ENCODE measurements around the gene NMNAT3. TPM values are rescaled to one million over a fixed set of nuclear protein-coding genes. Genes with fewer than 3 reads are reported as not detected.

Gene NMNAT3
- total RNA-seq, 2 donors from 2014 or later = 6.4 to 9.5 TPM

- Mint-ChIP-seq H3K27ac (no peak overlapping the region), H3K4me3 (no peak overlapping the region), H3K27me3 (ENCODE audit: low read depth) (no peaks in the 10 kb centered on the region), H3K4me1 (ENCODE audit: low read depth) (no peaks in the 10 kb centered on the region), H3K36me3 (ENCODE audit: insufficient read depth in 2 of 2) (no peaks in the 10 kb centered on the region), H3K9me3 (no peaks in the 10 kb centered on the region)
- ATAC-seq (replicated peaks in 1 of 2) (no peak), DNase-seq (no peak)
These were observed 152.7 kb downstream of the NMNAT3 start for GRCh38 chr3:139524841-139525636.

- no peak for ATAC-seq (replicated peaks in 1 of 2)
- H3K27ac Mint-ChIP-seq = no peak overlapping the region
- no peak for DNase-seq
- H3K9me3 Mint-ChIP-seq = no peaks in the 10 kb centered on the region
- no peak overlapping the region for H3K4me3 Mint-ChIP-seq
- H3K27me3 Mint-ChIP-seq (ENCODE audit: low read depth) = no peaks in the 10 kb centered on the region
- H3K36me3 Mint-ChIP-seq (ENCODE audit: insufficient read depth in 2 of 2) = no peaks in the 10 kb centered on the region
- H3K4me1 Mint-ChIP-seq (ENCODE audit: low read depth) = no peaks in the 10 kb centered on the region
These were observed 154.1 kb downstream of the NMNAT3 start for GRCh38 chr3:139523718-139524117.

GRCh38 chr3:139523166-139523565 lies 154.6 kb downstream of the NMNAT3 start:
- no peaks in the 10 kb centered on the region for H3K27me3 Mint-ChIP-seq (ENCODE audit: low read depth)
- no peaks in the 10 kb centered on the region for H3K9me3 Mint-ChIP-seq
- H3K4me1 Mint-ChIP-seq (ENCODE audit: low read depth) = no peaks in the 10 kb centered on the region
- ATAC-seq (replicated peaks in 1 of 2) (no peak), DNase-seq (no peak)
- H3K4me3 Mint-ChIP-seq = no peak overlapping the region
- H3K27ac Mint-ChIP-seq = no peak overlapping the region
- no peaks in the 10 kb centered on the region for H3K36me3 Mint-ChIP-seq (ENCODE audit: insufficient read depth in 2 of 2)

- no peak for DNase-seq
- no peaks in the 10 kb centered on the region for H3K36me3 Mint-ChIP-seq (ENCODE audit: insufficient read depth in 2 of 2)
- H3K27me3 Mint-ChIP-seq (ENCODE audit: low read depth) = no peaks in the 10 kb centered on the region
- no peak overlapping the region for H3K4me3 Mint-ChIP-seq
- H3K9me3 Mint-ChIP-seq = no peaks in the 10 kb centered on the region
- no peak overlapping the region for H3K27ac Mint-ChIP-seq
- ATAC-seq (replicated peaks in 1 of 2) = no peak
- H3K4me1 Mint-ChIP-seq (ENCODE audit: low read depth) = no peaks in the 10 kb centered on the region
These were observed 155.4 kb downstream of the NMNAT3 start for GRCh38 chr3:139522421-139522820.

- Mint-ChIP-seq H3K4me3 (no peak overlapping the region), H3K9me3 (no peaks in the 10 kb centered on the region), H3K27ac (no peak overlapping the region), H3K27me3 (ENCODE audit: low read depth) (no peaks in the 10 kb centered on the region), H3K36me3 (ENCODE audit: insufficient read depth in 2 of 2) (no peaks in the 10 kb centered on the region), H3K4me1 (ENCODE audit: low read depth) (no peaks in the 10 kb centered on the region)
- DNase-seq (no peak), ATAC-seq (replicated peaks in 1 of 2) (no peak)
These were observed 156.0 kb downstream of the NMNAT3 start for GRCh38 chr3:139521816-139522215.

- Mint-ChIP-seq H3K27ac (no peak overlapping the region), H3K36me3 (ENCODE audit: insufficient read depth in 2 of 2) (no peaks in the 10 kb centered on the region), H3K4me3 (no peak overlapping the region), H3K4me1 (ENCODE audit: low read depth) (no peaks in the 10 kb centered on the region), H3K27me3 (ENCODE audit: low read depth) (no peaks in the 10 kb centered on the region), H3K9me3 (no peaks in the 10 kb centered on the region)
- ATAC-seq (replicated peaks in 1 of 2) (no peak), DNase-seq (no peak)
These were observed 156.6 kb downstream of the NMNAT3 start for GRCh38 chr3:139521144-139521543.

GRCh38 chr3:139519998-139520737 lies 157.6 kb downstream of the NMNAT3 start:
- H3K36me3 Mint-ChIP-seq (ENCODE audit: insufficient read depth in 2 of 2) = no peaks in the 10 kb centered on the region
- H3K27ac Mint-ChIP-seq = no peak overlapping the region
- H3K27me3 Mint-ChIP-seq (ENCODE audit: low read depth) = no peaks in the 10 kb centered on the region
- H3K4me1 Mint-ChIP-seq (ENCODE audit: low read depth) = no peaks in the 10 kb centered on the region
- no peaks in the 10 kb centered on the region for H3K9me3 Mint-ChIP-seq
- no peak overlapping the region for H3K4me3 Mint-ChIP-seq
- peak in 1 of 2 donors; percentile 31 for DNase-seq
- peak in 1 of 2 donors; percentile 18 for ATAC-seq (replicated peaks in 1 of 2)

GRCh38 chr3:139518926-139519842 lies 158.6 kb downstream of the NMNAT3 start:
- no peak overlapping the region for H3K4me3 Mint-ChIP-seq
- no peaks in the 10 kb centered on the region for H3K9me3 Mint-ChIP-seq
- H3K27me3 Mint-ChIP-seq (ENCODE audit: low read depth) = no peaks in the 10 kb centered on the region
- H3K4me1 Mint-ChIP-seq (ENCODE audit: low read depth) = no peaks in the 10 kb centered on the region
- H3K36me3 Mint-ChIP-seq (ENCODE audit: insufficient read depth in 2 of 2) = no peaks in the 10 kb centered on the region
- no peak overlapping the region for H3K27ac Mint-ChIP-seq
- ATAC-seq (replicated peaks in 1 of 2) (no peak), DNase-seq (no peak)

GRCh38 chr3:139518306-139518705 lies 159.5 kb downstream of the NMNAT3 start:
- no peaks in the 10 kb centered on the region for H3K9me3 Mint-ChIP-seq
- H3K4me1 Mint-ChIP-seq (ENCODE audit: low read depth) = no peaks in the 10 kb centered on the region
- no peaks in the 10 kb centered on the region for H3K27me3 Mint-ChIP-seq (ENCODE audit: low read depth)
- H3K36me3 Mint-ChIP-seq (ENCODE audit: insufficient read depth in 2 of 2) = no peaks in the 10 kb centered on the region
- ATAC-seq (replicated peaks in 1 of 2) (no peak), DNase-seq (no peak)
- H3K4me3 Mint-ChIP-seq = no peak overlapping the region
- H3K27ac Mint-ChIP-seq = no peak overlapping the region

- DNase-seq = no peak
- H3K9me3 Mint-ChIP-seq = no peaks in the 10 kb centered on the region
- H3K27me3 Mint-ChIP-seq (ENCODE audit: low read depth) = no peaks in the 10 kb centered on the region
- H3K4me1 Mint-ChIP-seq (ENCODE audit: low read depth) = no peaks in the 10 kb centered on the region
- H3K4me3 Mint-ChIP-seq = no peak overlapping the region
- no peak for ATAC-seq (replicated peaks in 1 of 2)
- no peak overlapping the region for H3K27ac Mint-ChIP-seq
- H3K36me3 Mint-ChIP-seq (ENCODE audit: insufficient read depth in 2 of 2) = no peaks in the 10 kb centered on the region
These were observed 160.3 kb downstream of the NMNAT3 start for GRCh38 chr3:139517321-139518065.

- no peaks in the 10 kb centered on the region for H3K36me3 Mint-ChIP-seq (ENCODE audit: insufficient read depth in 2 of 2)
- no peak overlapping the region for H3K4me3 Mint-ChIP-seq
- no peaks in the 10 kb centered on the region for H3K9me3 Mint-ChIP-seq
- no peaks in the 10 kb centered on the region for H3K4me1 Mint-ChIP-seq (ENCODE audit: low read depth)
- DNase-seq (no peak), ATAC-seq (replicated peaks in 1 of 2) (no peak)
- H3K27me3 Mint-ChIP-seq (ENCODE audit: low read depth) = no peaks in the 10 kb centered on the region
- no peak overlapping the region for H3K27ac Mint-ChIP-seq
These were observed 163.0 kb downstream of the NMNAT3 start for GRCh38 chr3:139514741-139515140.
